ENCODE results near the gene ATP5ME.
A peak's percentile ranks its signal among the peaks of the same experiment; 100 is the strongest.
"Not testable (repeated sequence)": the region's sequence is repeated elsewhere in the genome, so short reads cannot be mapped to it uniquely, and the experiment has no call there.

Gene ATP5ME

DNA sequence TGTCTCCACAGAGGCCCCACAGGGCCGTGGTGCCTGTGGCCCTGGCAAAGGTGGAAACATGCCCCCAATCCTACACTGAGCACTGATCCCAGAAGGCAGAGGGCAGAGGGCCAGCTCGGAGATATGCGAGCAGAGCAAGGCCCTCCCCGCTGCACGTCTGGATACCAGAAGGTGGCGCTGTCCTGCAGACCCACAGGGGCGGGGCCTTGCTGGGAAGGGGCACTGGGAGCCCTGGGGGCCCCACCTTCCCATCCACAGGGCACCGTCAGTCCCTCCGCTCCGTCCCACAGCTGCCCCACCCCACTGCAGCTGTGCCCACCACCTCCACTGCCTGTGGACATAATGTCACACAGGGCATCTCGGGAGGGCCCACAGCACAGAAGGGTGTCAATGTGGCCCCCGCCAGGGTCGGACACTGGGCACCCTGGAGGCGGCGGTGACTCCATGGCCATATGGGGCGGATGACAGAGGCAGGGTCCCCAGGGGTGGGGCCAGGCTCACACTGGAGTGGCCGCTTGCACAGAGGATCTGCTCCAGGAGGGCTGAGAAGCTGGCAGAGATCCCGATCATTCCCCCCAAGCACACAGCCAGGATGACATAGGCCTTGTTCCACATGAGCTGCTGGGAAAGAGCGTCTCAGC, 10.0 kb upstream of the ATP5ME start:
- DNase-seq (ENCODE audit: low read depth in 2 of 2): no peak

- DNase-seq (ENCODE audit: low read depth in 2 of 2): no peak
Observed at GRCh38 chr4:683247-683897, 9.3 kb upstream of the ATP5ME start.

- no peak for DNase-seq (ENCODE audit: low read depth in 2 of 2)
Observed at GRCh38 chr4:682490-683172, 8.6 kb upstream of the ATP5ME start.

- DNase-seq (ENCODE audit: low read depth in 2 of 2): no peak
Observed at GRCh38 chr4:681736-682451, 7.8 kb upstream of the ATP5ME start.

GRCh38 chr4:680928-681645, 7.0 kb upstream of the ATP5ME start:
- DNase-seq (ENCODE audit: low read depth in 2 of 2): peak in 1 of 2 donors; percentile 54

- DNase-seq (ENCODE audit: low read depth in 2 of 2): no peak
Observed at GRCh38 chr4:680551-680927, 6.5 kb upstream of the ATP5ME start.

DNA sequence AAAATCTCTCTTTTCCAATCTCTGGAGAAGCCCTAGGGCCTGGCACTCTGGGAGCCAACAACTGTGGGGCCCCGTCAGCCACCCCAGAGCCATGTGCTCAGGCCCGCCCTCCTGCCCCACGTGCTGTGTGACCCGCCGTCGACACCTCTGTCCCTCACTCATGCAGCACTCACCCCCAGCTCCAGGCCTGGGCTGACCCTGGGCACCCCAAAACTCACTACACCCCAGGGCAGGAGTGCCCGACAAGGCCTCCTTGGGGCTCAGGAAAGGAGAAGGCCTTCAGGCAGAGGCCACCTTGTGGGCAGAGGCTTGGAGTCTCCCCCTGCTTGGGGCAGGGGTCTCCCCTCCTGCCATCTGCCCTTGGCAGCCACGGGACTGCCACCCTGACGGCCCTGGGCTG, 6.0 kb upstream of the ATP5ME start:
- DNase-seq (ENCODE audit: low read depth in 2 of 2): no peak

- no peak for DNase-seq (ENCODE audit: low read depth in 2 of 2)
Observed at GRCh38 chr4:679629-680028, 5.6 kb upstream of the ATP5ME start.

DNA sequence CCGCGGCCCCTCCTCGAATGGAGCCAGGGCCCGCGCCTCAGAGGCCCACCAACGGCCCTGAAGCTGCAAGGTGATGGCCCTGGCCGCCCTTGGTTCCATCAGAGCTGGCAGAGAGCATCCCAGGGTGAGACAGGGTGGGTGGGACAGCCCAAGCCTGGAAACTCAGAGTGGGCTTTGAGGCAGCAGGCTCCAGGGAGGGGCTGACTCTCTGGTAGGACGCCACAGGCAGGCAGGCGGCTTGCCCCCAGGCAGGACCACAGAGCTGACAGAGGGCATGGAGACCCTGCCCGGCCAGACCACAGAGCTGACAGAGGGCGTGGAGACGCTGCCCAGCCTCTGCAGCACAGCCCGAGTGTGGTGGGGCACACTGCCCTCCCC, 5.0 kb upstream of the ATP5ME start:
- DNase-seq (ENCODE audit: low read depth in 2 of 2): no peak

- no peak for DNase-seq (ENCODE audit: low read depth in 2 of 2)
Observed at GRCh38 chr4:678331-679103, 4.4 kb upstream of the ATP5ME start.

- DNase-seq (ENCODE audit: low read depth in 2 of 2): no peak
Observed at GRCh38 chr4:677431-678293, 3.6 kb upstream of the ATP5ME start.

- no peak for DNase-seq (ENCODE audit: low read depth in 2 of 2)
Observed at GRCh38 chr4:676871-677235, 2.8 kb upstream of the ATP5ME start.

DNA sequence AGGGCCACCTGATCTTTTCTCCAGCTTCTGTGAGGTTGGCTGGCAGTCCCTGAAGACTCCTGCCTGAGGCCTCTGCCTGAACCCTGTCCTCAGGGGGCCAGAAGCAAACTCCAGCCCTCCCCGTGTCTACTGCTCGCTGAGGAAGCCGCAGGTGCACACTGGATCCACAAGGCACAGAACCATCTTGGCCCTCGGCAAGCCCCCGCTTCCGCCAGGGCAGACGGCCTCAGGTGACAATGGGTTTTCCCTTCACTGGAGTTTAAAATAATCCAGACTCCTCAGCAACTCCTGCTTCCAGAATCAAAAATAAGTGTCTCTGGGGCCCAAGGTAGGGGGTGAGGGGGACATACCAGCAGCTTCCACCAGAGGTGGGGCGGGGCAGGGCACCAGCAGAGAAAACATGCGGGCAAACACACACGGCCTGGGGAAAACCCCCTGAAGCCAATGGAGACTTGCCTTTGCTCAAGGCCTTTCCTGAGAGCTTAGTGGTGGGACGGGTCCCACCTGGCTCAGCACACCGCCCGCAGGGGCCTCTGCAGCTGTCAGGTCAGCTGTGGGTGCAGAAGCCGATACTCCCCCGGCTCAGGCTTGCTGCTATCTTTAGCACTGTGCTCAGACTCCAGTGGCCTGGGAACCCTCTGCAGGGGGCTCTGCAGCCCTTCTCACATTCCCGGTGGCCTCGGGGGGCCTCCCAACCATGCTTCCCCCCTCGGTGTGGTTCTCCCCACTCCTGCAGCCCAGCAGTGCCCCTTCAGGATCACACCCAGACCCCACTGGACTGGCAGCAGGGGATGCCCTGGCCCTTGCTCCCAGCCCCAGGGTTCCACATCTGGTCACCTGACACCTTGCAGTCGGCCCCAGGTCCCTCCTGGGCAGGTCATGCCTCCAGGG, 2.1 kb upstream of the ATP5ME start:
- DNase-seq (ENCODE audit: low read depth in 2 of 2): no peak

- no peak for DNase-seq (ENCODE audit: low read depth in 2 of 2)
Observed at GRCh38 chr4:675036-675882, 1.2 kb upstream of the ATP5ME start.

DNA sequence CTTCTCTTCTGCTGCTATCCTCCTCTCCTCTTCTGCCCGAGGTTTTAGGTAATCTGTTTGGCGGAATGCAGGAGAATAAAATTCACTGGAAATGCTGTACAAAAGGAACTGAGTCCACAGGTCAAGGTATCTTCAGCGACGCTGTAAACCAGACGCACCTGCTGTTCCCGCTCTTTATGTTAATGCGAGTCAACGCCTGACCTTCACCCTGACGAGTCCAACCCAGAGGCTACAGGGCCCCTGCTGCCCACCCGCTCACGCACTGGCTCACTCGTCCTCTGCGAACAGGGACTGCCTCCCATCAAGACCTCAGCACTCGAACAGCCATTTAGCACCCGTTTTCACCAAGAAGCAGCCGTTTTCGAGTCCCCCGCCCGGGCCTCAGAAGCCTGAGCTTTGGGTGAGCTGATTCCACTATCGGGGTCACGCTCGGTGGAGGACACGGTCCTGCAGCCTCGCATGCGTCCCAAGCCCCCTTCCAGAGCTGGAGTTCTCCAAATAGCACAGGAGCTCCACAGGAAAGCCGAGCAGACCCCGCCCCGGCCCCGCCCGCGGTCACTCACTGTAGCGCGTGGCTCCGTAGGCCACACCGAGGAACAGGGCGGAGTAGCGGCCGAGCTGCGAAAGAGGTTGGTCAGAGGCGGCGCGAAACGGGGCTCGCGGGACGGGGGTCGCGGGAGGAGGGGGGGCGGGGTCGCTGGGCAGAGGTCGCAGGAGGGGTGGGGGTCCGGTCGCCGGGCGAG, 556 bp downstream of the ATP5ME start:
- DNase-seq (ENCODE audit: low read depth in 2 of 2): no peak

DNA sequence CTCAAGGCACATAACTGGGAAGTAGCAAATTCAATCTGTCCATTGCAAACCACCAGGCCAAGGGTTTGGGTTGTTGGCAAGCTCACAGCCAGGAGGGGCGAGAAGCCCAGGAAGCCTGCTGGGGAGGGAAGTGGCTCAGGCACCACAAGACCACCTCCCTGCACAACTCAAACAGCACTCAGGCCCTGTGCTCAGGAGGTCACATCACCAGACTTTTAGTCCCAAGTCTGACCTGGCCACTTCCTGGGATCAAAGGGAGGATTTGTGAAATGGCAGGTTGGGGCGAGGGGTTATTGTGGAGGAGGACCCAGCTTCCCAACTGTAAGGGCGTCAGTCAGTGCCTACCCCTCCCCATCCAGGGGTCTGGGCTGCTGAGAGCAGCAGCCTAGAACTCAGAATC, 2.3 kb downstream of the ATP5ME start:
- no peak for DNase-seq (ENCODE audit: low read depth in 2 of 2)

DNA sequence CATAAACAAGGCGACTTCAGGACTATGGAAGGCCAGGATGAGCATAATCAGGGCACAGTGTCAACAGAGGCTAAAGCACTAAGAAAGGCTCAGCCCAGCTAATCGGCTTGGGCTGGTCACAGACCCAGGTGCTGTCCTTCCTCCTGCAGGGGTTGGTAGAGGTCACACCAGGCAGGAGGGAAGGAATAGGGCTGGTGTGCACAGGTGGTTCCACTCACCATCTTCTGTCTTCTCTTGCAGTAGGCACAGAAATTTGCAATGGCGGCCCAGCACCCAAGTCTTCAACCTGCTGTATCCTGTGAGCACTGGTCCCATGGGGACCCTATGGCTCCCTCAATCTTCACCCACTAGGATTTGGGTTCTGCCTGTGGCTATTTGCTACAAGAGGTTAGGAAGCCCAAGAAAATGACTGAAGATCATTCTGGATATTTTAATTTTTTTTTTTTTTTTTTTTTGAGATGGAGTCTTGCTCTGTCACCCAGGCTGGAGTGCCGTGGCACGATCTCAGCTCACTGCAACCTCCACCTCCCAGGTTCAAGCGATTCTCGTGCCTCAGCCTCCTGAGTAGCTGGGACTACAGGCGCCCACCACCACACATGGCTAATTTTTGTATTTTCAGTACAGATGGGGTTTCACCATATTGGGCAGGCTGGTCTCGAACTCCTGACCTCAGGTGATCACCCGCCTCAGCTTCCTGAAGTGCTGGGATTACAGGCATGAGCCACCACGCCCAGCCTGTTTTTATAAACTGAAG, 4.1 kb downstream of the ATP5ME start:
- not testable (repeated sequence) for DNase-seq (ENCODE audit: low read depth in 2 of 2)
